Mucosa of descending colon (tissue), 3 donors: ENCODE measurements around the gene TBC1D22B. TPM values are rescaled to one million over a fixed set of nuclear protein-coding genes. Genes with fewer than 3 reads are reported as not detected.
"Not testable (repeated sequence)": the region's sequence is repeated elsewhere in the genome, so short reads cannot be mapped to it uniquely, and the experiment has no call there.

Experiments
- ATAC-seq: fragments of 200-7000 bp; cut with Tn5 transposase; one replicate; pipeline ENCODE4 v1.9.1; 2020; ENCODE audit warnings: mild to moderate bottlenecking, moderate library complexity
- DNase-seq, 3 donors: peaks; one replicate each; pipeline ENCODE4 v3.0.0-alpha.2; 2020
- H3K36me3 ChIP-seq: fragments of 200-600 bp; one replicate; pipeline ENCODE4 v1.8.0; 2021; ENCODE audit warnings: low read depth, mild to moderate bottlenecking
- H3K4me1 ChIP-seq: fragments of 200-600 bp; one replicate; pipeline ENCODE4 v1.8.0; 2021; ENCODE audit warnings: low read depth, mild to moderate bottlenecking
- H3K4me3 ChIP-seq: fragments of 200-600 bp; one replicate; pipeline ENCODE4 v1.8.0; 2021; ENCODE audit warnings: mild to moderate bottlenecking
- H3K9me3 ChIP-seq: fragments of 200-600 bp; one replicate; pipeline ENCODE4 v1.8.0; 2021; ENCODE audit warnings: mild to moderate bottlenecking
- intact Hi-C, 2 donors: fragments of 100-400 bp; cut with DNase I in 1 of 2; cut with micrococcal nuclease in 1 of 2; formaldehyde crosslinking; loops; one replicate each; pipeline versions ENCODE4 v1.11.0 to v1.11.1; 2022; cut with DNase I, micrococcal nuclease
- total RNA-seq, 3 donors: library from RNA; stranded (reverse); fragmentation: NEBNext Ultra II Directional in 2 of 3; extraction: Animal tissue kit (Norgen Biotek cat#: 25700) in 2 of 3; gene quantifications; one replicate each; pipeline versions ENCODE4 v1.2.1 to v1.2.4, GENCODE V29; 2021 to 2023
- TF ChIP-seq, protein P1 (sequence below): fragments of 200-600 bp; IDR thresholded peaks from one replicate; pipeline ENCODE4 v1.8.0; 2022; ENCODE audit warnings: antibody characterized with exemption, mild to moderate bottlenecking
- donor health status: DM: no; HTN: no; CAD: no; lungs with moderate emphysema.
- donor health status: DM: no; HTN: no; CAD: no.
- donor health status: DM: no; HTN: yes; CAD: no.

Gene TBC1D22B
- total RNA-seq, 3 donors from 2014 or later = 12.9 to 15.5 (median 14.8) TPM

DNA sequence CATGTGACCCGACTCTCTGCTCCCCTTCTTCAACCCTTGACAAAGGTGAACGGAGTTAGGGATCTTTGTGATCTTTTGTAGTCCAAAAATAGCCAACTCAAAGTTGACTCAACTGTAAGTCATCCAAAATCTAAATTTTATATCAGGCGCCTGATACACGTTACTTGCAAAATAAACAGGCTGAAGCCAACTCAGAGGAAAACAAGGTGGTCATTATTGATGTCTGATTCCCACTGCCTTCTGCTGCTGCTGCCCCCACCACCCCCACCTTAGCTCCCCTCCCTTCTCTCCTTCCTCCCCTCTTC, 83.0 kb downstream of the TBC1D22B start:
- H3K9me3 ChIP-seq = no peaks in the 10 kb centered on the region
- no peaks in the 10 kb centered on the region for H3K36me3 ChIP-seq
- no peak for DNase-seq
- intact Hi-C loops = no loop called here
- H3K4me1 ChIP-seq = no peaks in the 10 kb centered on the region
- TF ChIP-seq, protein P1, sequence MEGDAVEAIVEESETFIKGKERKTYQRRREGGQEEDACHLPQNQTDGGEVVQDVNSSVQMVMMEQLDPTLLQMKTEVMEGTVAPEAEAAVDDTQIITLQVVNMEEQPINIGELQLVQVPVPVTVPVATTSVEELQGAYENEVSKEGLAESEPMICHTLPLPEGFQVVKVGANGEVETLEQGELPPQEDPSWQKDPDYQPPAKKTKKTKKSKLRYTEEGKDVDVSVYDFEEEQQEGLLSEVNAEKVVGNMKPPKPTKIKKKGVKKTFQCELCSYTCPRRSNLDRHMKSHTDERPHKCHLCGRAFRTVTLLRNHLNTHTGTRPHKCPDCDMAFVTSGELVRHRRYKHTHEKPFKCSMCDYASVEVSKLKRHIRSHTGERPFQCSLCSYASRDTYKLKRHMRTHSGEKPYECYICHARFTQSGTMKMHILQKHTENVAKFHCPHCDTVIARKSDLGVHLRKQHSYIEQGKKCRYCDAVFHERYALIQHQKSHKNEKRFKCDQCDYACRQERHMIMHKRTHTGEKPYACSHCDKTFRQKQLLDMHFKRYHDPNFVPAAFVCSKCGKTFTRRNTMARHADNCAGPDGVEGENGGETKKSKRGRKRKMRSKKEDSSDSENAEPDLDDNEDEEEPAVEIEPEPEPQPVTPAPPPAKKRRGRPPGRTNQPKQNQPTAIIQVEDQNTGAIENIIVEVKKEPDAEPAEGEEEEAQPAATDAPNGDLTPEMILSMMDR = no peak
- no peak overlapping the region for H3K4me3 ChIP-seq
- ATAC-seq = no peak

DNA sequence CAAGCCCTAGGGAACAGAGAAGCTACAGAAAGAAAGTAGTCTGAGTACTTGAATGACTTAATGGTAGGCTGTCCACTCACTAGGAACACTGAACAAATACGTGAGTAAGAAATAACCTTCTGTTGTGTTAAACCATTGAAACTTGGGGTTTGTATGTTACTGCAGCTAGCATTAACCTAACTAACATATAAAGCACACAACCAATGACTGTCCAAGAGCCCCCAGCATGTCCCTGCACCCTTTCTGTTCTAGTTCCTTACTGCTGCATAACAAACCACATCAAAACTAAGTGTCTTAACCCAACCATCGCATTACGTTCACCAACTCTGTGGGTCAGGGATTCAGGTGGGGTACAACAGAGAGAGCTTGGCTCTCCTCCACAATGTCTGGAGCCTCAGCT, 85.7 kb downstream of the TBC1D22B start:
- Histone ChIP-seq H3K9me3 (no peaks in the 10 kb centered on the region), H3K36me3 (no peaks in the 10 kb centered on the region), H3K4me3 (no peak overlapping the region), H3K4me1 (no peaks in the 10 kb centered on the region)
- ATAC-seq (no peak), DNase-seq (no peak)
- intact Hi-C loops = no loop called here
- TF ChIP-seq, protein P1 = no peak

DNA sequence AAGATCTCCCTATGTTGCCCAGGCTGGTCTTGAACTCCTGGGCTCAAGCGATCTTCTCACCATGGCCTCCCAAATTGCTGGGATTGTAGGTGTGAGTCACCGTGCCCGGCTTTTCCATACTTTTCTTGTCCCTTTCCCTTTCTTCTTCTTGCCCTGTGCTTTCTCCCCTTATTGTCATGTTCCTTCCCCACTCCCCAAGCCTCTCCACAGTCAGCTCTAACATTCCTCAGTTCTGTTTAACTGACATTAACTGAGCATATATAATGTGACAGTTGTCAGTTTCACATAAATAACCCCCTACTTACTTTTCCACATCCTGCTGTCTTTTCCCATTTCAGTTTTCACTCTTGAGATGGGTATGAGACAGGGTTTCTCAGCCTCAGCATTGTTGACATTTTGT, 86.7 kb downstream of the TBC1D22B start:
- no peaks in the 10 kb centered on the region for H3K4me1 ChIP-seq
- intact Hi-C loops = no loop called here
- H3K4me3 ChIP-seq = no peak overlapping the region
- TF ChIP-seq, protein P1 = no peak
- ATAC-seq (no peak), DNase-seq (no peak)
- H3K36me3 ChIP-seq = no peaks in the 10 kb centered on the region
- H3K9me3 ChIP-seq = no peaks in the 10 kb centered on the region

DNA sequence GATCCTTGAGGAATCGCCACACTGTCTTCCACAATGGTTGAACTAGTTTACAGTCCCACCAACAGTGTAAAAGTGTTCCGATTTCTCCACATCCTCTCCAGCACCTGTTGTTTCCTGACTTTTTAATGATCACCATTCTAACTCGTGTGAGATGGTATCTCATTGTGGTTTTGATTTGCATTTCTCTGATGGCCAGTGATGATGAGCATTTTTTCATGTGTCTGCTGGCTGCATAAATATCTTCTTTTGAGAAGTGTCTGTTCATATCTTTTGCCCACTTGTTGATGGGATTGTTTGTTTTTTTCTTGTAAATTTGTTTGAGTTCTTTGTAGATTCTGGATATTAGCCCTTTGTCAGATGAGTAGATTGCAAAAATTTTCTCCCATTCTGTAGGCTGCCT, 88.2 kb downstream of the TBC1D22B start:
- DNase-seq, H3K4me1 ChIP-seq, intact Hi-C loops, H3K4me3 ChIP-seq, ATAC-seq, H3K9me3 ChIP-seq, H3K36me3 ChIP-seq: not testable (repeated sequence)

DNA sequence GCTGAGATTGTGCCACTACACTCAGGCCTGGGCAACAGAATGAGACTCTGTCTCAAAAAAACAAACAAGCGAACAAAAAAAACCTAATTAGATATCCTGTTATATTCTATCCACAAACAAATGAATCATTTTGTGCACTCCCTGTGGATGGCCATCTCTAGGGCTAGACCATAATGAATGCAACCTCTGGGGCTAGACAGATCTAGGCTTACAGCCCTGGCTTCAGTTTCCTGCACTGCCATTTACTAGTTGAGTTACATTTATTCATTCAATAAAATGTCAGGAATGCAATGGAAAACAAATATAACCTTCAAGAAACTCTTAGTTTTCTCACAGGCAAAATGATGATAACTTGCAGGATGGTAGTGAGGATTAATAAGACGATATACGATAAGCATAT, 89.6 kb downstream of the TBC1D22B start:
- Histone ChIP-seq H3K9me3 (no peaks in the 10 kb centered on the region), H3K4me1 (no peaks in the 10 kb centered on the region), H3K36me3 (no peaks in the 10 kb centered on the region), H3K4me3 (no peak overlapping the region)
- ATAC-seq (no peak), DNase-seq (no peak)
- TF ChIP-seq, protein P1 = no peak
- intact Hi-C loops = no loop called here

DNA sequence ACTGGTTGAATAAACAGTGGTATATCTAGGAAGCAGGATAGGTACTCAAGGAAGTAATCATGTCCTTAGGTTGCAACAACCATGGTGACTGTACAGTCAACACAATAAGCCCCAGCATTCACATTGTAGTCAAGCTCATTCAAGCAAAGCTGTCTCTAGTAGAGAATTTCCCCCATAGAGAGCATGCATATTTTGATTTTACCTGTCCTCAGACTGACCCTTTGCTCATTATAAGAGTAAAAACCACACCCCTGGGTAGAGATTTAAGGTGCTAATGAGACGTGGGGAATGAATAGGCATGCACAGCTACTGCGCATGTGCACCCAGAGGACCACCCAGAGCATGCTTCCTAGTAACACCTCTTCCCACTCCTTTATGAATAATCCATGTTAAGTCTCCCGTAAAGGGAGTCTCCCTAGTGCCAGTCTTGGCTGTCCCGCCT, 90.1 kb downstream of the TBC1D22B start:
- intact Hi-C loops = no loop called here
- Histone ChIP-seq H3K4me3 (no peak overlapping the region), H3K9me3 (no peaks in the 10 kb centered on the region), H3K36me3 (no peaks in the 10 kb centered on the region), H3K4me1 (no peaks in the 10 kb centered on the region)
- DNase-seq (no peak), ATAC-seq (no peak)
- TF ChIP-seq, protein P1 = no peak
